SK-N-MC (cell line): ENCODE data around the gene AMBRA1.

Source experiments
- DNase-seq: peaks from one replicate; pipeline ENCODE4 v3.0.0-alpha.2; 2011; ENCODE audit warnings: low read depth, low spot score
- H3K27ac ChIP-seq: fragments of 200-600 bp; sonication (generic); 2 replicates; pipeline ENCODE4 v1.5.1; 2016; ENCODE audit warnings: mixed run types
- H3K36me3 ChIP-seq: fragments of 200-600 bp; sonication (generic); 2 replicates; pipeline ENCODE4 v1.6.1; 2017; ENCODE audit warnings: antibody characterized with exemption, low read length, mixed read lengths; ENCODE audit not compliant: insufficient read depth
- H3K4me3 ChIP-seq: fragments of 200-600 bp; sonication (generic); 2 replicates; pipeline ENCODE4 v1.5.1; 2016
- H3K9ac ChIP-seq: fragments of 200-600 bp; sonication (generic); 2 replicates; pipeline ENCODE4 v1.8.0; 2017; ENCODE audit warnings: mixed run types, mixed read lengths; ENCODE audit not compliant: insufficient read length
- H3K9me3 ChIP-seq: fragments of 200-600 bp; sonication (generic); 2 replicates; pipeline ENCODE4 v1.6.1; 2017; ENCODE audit warnings: low read depth, mild to moderate bottlenecking, antibody characterized with exemption, low read length, moderate library complexity, mixed read lengths
- EZH2 ChIP-seq: fragments of 200-600 bp; sonication (generic); IDR thresholded peaks from one replicate; pipeline ENCODE4 v1.6.1; 2017; ENCODE audit warnings: antibody characterized with exemption
- FOXP2 ChIP-seq: optimal IDR thresholded peaks from 2 replicates; pipeline ENCODE3; 2011; ENCODE audit warnings: mild to moderate bottlenecking, moderate library complexity; ENCODE audit not compliant: insufficient read depth; ENCODE audit errors: extremely low read length, control extremely low read depth
- POLR2AphosphoS5 ChIP-seq: IDR thresholded peaks from 2 replicates; pipeline ENCODE4 v1.6.1; 2012; ENCODE audit warnings: mild to moderate bottlenecking, low read depth, low read length, borderline replicate concordance

Gene AMBRA1

DNA sequence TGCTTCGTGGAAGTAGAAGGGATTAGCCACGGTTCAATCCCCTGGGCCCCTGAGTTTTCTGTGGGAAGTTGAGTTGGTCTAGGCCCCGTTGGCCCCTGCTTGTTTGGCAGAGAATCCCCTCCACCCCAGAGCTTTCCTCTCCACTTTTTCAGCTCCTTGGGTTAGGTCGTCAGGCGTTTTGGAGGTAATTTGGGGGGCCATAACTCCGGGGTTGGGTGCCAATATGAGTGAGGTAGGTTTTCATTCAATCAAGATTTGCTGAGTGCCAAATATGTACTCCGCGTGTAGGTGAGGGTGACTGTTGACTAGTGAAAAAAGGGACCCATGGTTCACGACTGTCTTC lies 24.1 kb upstream of the AMBRA1 start:
- DNase-seq, result no peak
- Histone ChIP-seq H3K36me3 (peaks cover 4% of the 10 kb centered on the region; the same call in 1 of the 2 replicates), H3K9me3 (no peaks in the 10 kb centered on the region), H3K27ac (peak overlapping the region; percentile 98), H3K9ac (peak overlapping the region; percentile 99), H3K4me3 (peak overlapping the region; percentile 99)
- TF ChIP-seq EZH2 (no peak), POLR2AphosphoS5 (no peak), FOXP2 (no peak)

- TF ChIP-seq FOXP2, result no peak
- TF ChIP-seq POLR2AphosphoS5, result peak; percentile 73; the same call in 1 of the 2 replicates
- DNase-seq, result peak; percentile 65
- Histone ChIP-seq H3K36me3 (no peaks in the 10 kb centered on the region), H3K9me3 (no peaks in the 10 kb centered on the region), H3K4me3 (peak within 1 kb of the TSS; percentile 99), H3K27ac (peak within 1 kb of the TSS; percentile 98), H3K9ac (peak within 1 kb of the TSS; percentile 99)
Measured at GRCh38 chr11:46617134-46617971, 23.5 kb upstream of the AMBRA1 start, which contains the start of the genes ATG13 and HARBI1. ATG13 (plus strand) TSS chr11:46617553; CDS start chr11:46644292, 26,739 bp downstream. HARBI1 (minus strand) TSS chr11:46617227; CDS start chr11:46616237, 990 bp downstream.

- H3K36me3 ChIP-seq, result no peaks in the 10 kb centered on the region
- H3K9me3 ChIP-seq, result no peaks in the 10 kb centered on the region
- H3K4me3 ChIP-seq, result peak overlapping the region; percentile 99
- H3K9ac ChIP-seq, result peak overlapping the region; percentile 99
- DNase-seq, result no peak
- peak overlapping the region; percentile 98; the same call in 1 of the 2 replicates for H3K27ac ChIP-seq
- TF ChIP-seq FOXP2 (no peak), POLR2AphosphoS5 (no peak; the same call in 1 of the 2 replicates), EZH2 (no peak)
Measured at GRCh38 chr11:46616551-46617133, 22.8 kb upstream of the AMBRA1 start.

DNA sequence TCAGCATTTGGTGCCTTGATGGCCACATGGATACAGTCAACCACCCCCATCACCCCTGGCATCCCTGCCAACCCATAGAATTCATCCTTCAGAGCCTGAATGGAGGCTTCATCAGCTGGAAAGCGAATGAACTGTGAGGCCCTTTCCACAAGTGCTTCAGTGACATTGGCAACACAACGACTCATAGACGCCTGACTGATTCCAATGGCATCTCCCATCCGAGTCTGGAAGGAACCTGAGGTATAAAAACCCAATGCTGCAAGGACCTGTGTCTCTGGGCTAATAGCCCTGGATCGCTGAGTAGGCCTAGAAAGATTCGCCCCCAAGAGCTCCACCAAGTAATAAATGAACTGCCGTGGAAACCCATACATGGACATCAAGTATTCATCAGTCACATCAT lies 21.9 kb upstream of the AMBRA1 start:
- no peak overlapping the region for H3K27ac ChIP-seq
- TF ChIP-seq EZH2, result no peak
- no peak for TF ChIP-seq POLR2AphosphoS5
- TF ChIP-seq FOXP2, result no peak
- no peaks in the 10 kb centered on the region for H3K36me3 ChIP-seq
- H3K9me3 ChIP-seq, result no peaks in the 10 kb centered on the region
- H3K4me3 ChIP-seq, result no peak overlapping the region
- H3K9ac ChIP-seq, result no peak overlapping the region
- no peak for DNase-seq

GRCh38 chr11:46612326-46612725 lies 18.5 kb upstream of the AMBRA1 start:
- Histone ChIP-seq H3K9ac (no peak overlapping the region), H3K9me3 (no peaks in the 10 kb centered on the region), H3K27ac (no peak overlapping the region), H3K36me3 (no peaks in the 10 kb centered on the region), H3K4me3 (no peak overlapping the region)
- TF ChIP-seq POLR2AphosphoS5, result no peak
- TF ChIP-seq EZH2, result no peak
- no peak for TF ChIP-seq FOXP2
- no peak for DNase-seq

GRCh38 chr11:46611526-46612304 lies 17.9 kb upstream of the AMBRA1 start:
- Histone ChIP-seq H3K4me3 (no peak overlapping the region), H3K9ac (no peak overlapping the region), H3K9me3 (no peaks in the 10 kb centered on the region), H3K27ac (no peak overlapping the region), H3K36me3 (no peaks in the 10 kb centered on the region)
- no peak for TF ChIP-seq POLR2AphosphoS5
- no peak for DNase-seq

DNA sequence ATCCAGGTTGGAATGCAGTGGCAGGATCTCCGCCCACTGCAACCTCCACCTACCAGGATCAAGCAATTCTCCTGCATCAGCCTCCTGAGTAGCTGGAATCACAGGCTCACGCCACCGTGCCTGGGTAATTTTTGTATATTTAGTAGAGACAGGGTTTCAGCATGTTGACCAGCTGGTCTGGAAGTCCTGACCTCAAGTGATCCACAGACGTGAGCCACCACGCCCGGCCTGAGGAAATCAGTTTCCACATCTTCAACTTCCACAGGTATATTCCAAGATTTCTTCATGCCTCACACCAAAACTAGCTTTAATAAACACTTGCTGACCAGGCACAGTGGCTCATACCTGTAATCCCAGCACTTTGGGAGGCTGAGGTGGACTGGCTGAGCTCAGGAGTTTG lies 15.6 kb upstream of the AMBRA1 start:
- Histone ChIP-seq H3K4me3 (no peak overlapping the region), H3K36me3 (no peaks in the 10 kb centered on the region), H3K9ac (no peak overlapping the region), H3K27ac (no peak overlapping the region), H3K9me3 (no peaks in the 10 kb centered on the region)
- DNase-seq, result no peak
- TF ChIP-seq POLR2AphosphoS5 (no peak), EZH2 (no peak), FOXP2 (no peak)

DNA sequence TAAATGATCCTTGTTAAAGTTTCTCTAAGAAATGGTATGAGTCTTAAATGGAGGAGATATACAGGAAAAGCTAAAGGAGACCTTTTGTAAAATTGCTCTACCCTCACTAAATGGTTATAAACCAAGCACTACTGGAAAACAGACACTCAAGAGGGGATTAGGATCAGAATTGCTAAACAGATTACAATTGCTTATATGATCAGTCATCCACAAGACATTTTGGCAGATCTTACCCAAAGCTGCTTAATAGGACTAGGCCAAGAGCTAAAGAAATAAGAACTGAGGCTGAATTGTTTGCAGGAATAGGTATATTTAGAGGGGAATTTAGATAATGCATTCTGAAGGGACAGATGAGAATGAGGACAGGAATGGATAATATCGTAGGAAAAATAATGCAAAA lies 13.7 kb upstream of the AMBRA1 start:
- TF ChIP-seq POLR2AphosphoS5, result no peak
- no peak for DNase-seq
- Histone ChIP-seq H3K9me3 (no peaks in the 10 kb centered on the region), H3K9ac (no peak overlapping the region), H3K36me3 (no peaks in the 10 kb centered on the region), H3K27ac (no peak overlapping the region), H3K4me3 (no peak overlapping the region)
